ENCODE measurements around the gene EPDR1.

- TF ChIP-seq CTCF (IDR thresholded peaks at IDR 0.05) (no peak), POLR2A (IDR thresholded peaks at IDR 0.05) (no peak)
These were observed 3.6 kb downstream of the EPDR1 start for GRCh38 chr7:37923996-37924395.
